Panc1 (cell line): Measurements from ENCODE around the gene H1-8. TPM values are rescaled to one million over a fixed set of nuclear protein-coding genes. Genes with fewer than 3 reads are reported as not detected.

Experiments
- ATAC-seq: fragments of 200-7000 bp; cut with Tn5 transposase; 2 replicates; pipeline ENCODE4 v1.9.1; 2020; ENCODE audit warnings: mild to moderate bottlenecking, moderate library complexity
- BruUV-seq: library from RNA; stranded (reverse); fragments of 400-500 nt; replicated peaks from 2 replicates; lab custom pipeline; 2021; lab: Mats Ljungman, UMichigan
- CTCF ChIA-PET: fragments of 300-600 bp; sonication (Branson Sonifier 250); formaldehyde crosslinking; loops from one replicate; lab custom pipeline; 2022; ENCODE audit warnings: antibody characterized with exemption; lab: Charles Lee
- POLR2A ChIA-PET: fragments of 300-600 bp; sonication (Branson Sonifier 250); formaldehyde crosslinking; loops from one replicate; lab custom pipeline; 2022; ENCODE audit warnings: antibody characterized with exemption; lab: Charles Lee
- DNase-seq: peaks from one replicate; pipeline ENCODE4 v3.0.0-alpha.2; 2010; ENCODE audit warnings: low read depth, low spot score
- H3K27ac ChIP-seq: 2 replicates; pipeline ENCODE4 v1.5.1; 2011; ENCODE audit warnings: mild to moderate bottlenecking, low read length, inconsistent platforms
- H3K27me3 ChIP-seq: fragments of 200-500 bp; sonication (Bioruptor generic); 2 replicates; pipeline ENCODE4 v1.6.0; 2014; ENCODE audit warnings: low read length, inconsistent platforms; ENCODE audit not compliant: control insufficient read depth, insufficient read depth
- H3K36me3 ChIP-seq: fragments of 200-500 bp; sonication (Bioruptor generic); 2 replicates; pipeline ENCODE4 v1.5.1; 2014; ENCODE audit warnings: inconsistent platforms, mild to moderate bottlenecking, low read length, moderate library complexity; ENCODE audit not compliant: control insufficient read depth, insufficient read depth
- H3K4me1 ChIP-seq: 2 replicates; pipeline ENCODE4 v1.5.1; 2011; ENCODE audit warnings: inconsistent platforms, mild to moderate bottlenecking, low read length, moderate library complexity; ENCODE audit not compliant: control insufficient read depth, insufficient read depth
- H3K4me3 ChIP-seq, 2 experiments: 2 replicates each; pipeline ENCODE4 v1.5.1; 2011 to 2012; ENCODE audit warnings: low read depth in 2 of 2, low read length in 2 of 2, mild to moderate bottlenecking in 2 of 2, inconsistent platforms in 1 of 2, moderate library complexity in 1 of 2
- H3K9me3 ChIP-seq: fragments of 200-500 bp; sonication (Bioruptor generic); 2 replicates; pipeline ENCODE4 v1.5.1; 2014; ENCODE audit warnings: low read depth, mild to moderate bottlenecking, inconsistent platforms, low read length, moderate library complexity; ENCODE audit not compliant: control insufficient read depth, insufficient read depth
- CTCF ChIP-seq: fragments of 450-650 bp; IDR thresholded peaks from 2 replicates; pipeline ENCODE4 v1.5.1; 2017; ENCODE audit warnings: mild to moderate bottlenecking
- POLR2AphosphoS5 ChIP-seq: IDR thresholded peaks from 2 replicates; pipeline ENCODE4 v1.6.1; 2012; ENCODE audit warnings: mild to moderate bottlenecking, low read depth, low read length, moderate library complexity
- REST ChIP-seq, 2 experiments: IDR thresholded peaks; 2 replicates each; pipeline ENCODE4 v1.6.1; 2011 to 2012; ENCODE audit warnings: low read depth in 2 of 2, control low read depth in 1 of 2, low read length in 1 of 2, mild to moderate bottlenecking in 1 of 2, moderate library complexity in 1 of 2; ENCODE audit not compliant: insufficient read depth in 1 of 2
- SIN3A ChIP-seq: IDR thresholded peaks from 2 replicates; pipeline ENCODE4 v1.6.1; 2012; ENCODE audit warnings: low read depth, mild to moderate bottlenecking, low read length, moderate library complexity, borderline replicate concordance; ENCODE audit not compliant: insufficient read depth
- TCF7L2 ChIP-seq: IDR thresholded peaks from 2 replicates; pipeline ENCODE4 v1.6.1; 2011; ENCODE audit warnings: mild to moderate bottlenecking, low read depth, low read length, inconsistent platforms
- in situ Hi-C: cut with HindIII; loops from 2 replicates; pipeline ENCODE4 v1.10.0; 2016; ENCODE audit warnings: low sequenced_read_pairs, low pct_unique_long_range_greater_than_20kb
- intact Hi-C: fragments of 100-400 bp; cut with micrococcal nuclease; formaldehyde crosslinking; loops from one replicate; pipeline ENCODE4 v1.10.0; 2022; ENCODE audit not compliant: unreplicated experiment
- total RNA-seq: library from RNA; stranded (reverse); gene quantifications from one replicate; pipeline ENCODE4 v1.2.1, GENCODE V29; 2021; ENCODE audit not compliant: unreplicated experiment

The H1-8 gene
- total RNA-seq, 1 experiment from 2014 or later, result not detected

- POLR2A ChIA-PET, result no interaction called here
- TF ChIP-seq SIN3A (no peak), CTCF (no peak), REST (IDR thresholded peaks at IDR 0.05; ENCODE audit: insufficient read depth in 1 of 2, low read depth in 2 of 2, low read length in 1 of 2) (no peak), TCF7L2 (no peak), POLR2AphosphoS5 (no peak)
- BruUV-seq, result no TSS peak
- intact Hi-C loops, result no loop called here
- Histone ChIP-seq H3K27ac (no peak overlapping the region), H3K4me1 (no peaks in the 10 kb centered on the region), H3K36me3 (no peaks in the 10 kb centered on the region; the same call in none of the 2 replicates), H3K27me3 (no peaks in the 10 kb centered on the region), H3K4me3 (no peak overlapping the region), H3K9me3 (no peaks in the 10 kb centered on the region)
- ATAC-seq, result no peak
- CTCF ChIA-PET, result interaction anchor here (0.6 kb wide), 1 partner anchor 29 kb away, joined by 5 read pairs; no protein-coding TSS in a partner anchor
- DNase-seq, result no peak
- in situ Hi-C loops, result no loop called here
Observed at GRCh38 chr3:129506231-129506742, 36.7 kb upstream of the H1-8 start.

- H3K9me3 ChIP-seq, result no peaks in the 10 kb centered on the region
- DNase-seq (no peak), ATAC-seq (no peak)
- H3K36me3 ChIP-seq, result no peaks in the 10 kb centered on the region; the same call in 1 of the 2 replicates
- no peak overlapping the region for H3K27ac ChIP-seq
- TF ChIP-seq TCF7L2 (no peak), SIN3A (no peak), POLR2AphosphoS5 (no peak), REST (IDR thresholded peaks at IDR 0.05; ENCODE audit: insufficient read depth in 1 of 2, low read depth in 2 of 2, low read length in 1 of 2) (no peak), CTCF (no peak)
- no peak overlapping the region for H3K4me3 ChIP-seq
- no TSS peak for BruUV-seq
- H3K27me3 ChIP-seq, result no peaks in the 10 kb centered on the region
- POLR2A ChIA-PET, result no interaction called here
- intact Hi-C loops (no loop called here), in situ Hi-C loops (no loop called here)
- CTCF ChIA-PET, result no interaction called here
- H3K4me1 ChIP-seq, result no peaks in the 10 kb centered on the region
Observed at GRCh38 chr3:129507181-129507831, 35.7 kb upstream of the H1-8 start.
